ENCODE results near the gene SCT. TPM values are rescaled to one million over a fixed set of nuclear protein-coding genes. Genes with fewer than 3 reads are reported as not detected.
A peak's percentile ranks its signal among the peaks of the same experiment; 100 is the strongest.
"Not testable (repeated sequence)": the region's sequence is repeated elsewhere in the genome, so short reads cannot be mapped to it uniquely, and the experiment has no call there.

SCT gene
- total RNA-seq, 1 experiment from 2014 or later, result not detected

DNA sequence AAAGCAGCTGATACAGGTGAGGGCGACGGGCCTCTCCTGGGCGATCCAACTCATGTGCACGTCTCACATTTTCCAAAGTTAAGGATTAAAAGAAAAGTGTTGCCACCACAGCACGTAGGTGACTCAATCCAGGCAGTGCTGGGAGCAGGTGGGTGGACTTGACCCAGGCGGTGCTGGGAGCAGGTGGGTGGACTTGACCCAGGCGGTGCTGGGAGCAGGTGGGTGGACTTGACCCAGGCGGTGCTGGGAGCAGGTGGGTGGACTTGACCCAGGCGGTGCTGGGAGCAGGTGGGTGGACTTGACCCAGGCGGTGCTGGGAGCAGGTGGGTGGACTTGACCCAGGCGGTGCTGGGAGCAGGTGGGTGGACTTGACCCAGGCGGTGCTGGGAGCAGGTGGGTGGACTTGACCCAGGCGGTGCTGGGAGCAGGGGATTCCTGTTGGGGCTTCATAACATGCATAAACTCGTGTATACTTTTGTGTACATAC is 20.7 kb upstream of the SCT start:
- DNase-seq (ENCODE audit: low spot score); in situ Hi-C loops (cut with HindIII; ENCODE audit: low sequenced_read_pairs): not testable (repeated sequence)

DNA sequence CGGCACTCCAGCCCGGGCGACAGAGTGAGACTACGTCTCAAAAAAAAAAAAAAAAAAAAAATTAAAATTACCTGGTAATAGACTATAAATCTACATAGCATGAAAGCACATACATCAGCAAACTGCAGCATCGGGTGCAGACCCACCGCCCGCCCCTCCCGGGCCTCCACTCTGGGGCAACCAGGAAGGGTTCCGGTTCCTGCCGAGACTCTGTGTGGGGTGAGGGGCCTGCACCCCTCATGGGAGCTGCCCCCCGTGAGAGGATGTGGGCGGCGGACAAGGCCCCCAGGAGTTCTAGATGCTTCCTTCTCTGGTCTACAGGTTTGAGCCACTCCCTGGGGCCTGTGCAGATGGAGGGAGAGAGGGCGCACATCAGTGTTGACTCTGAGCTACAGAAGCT is 19.2 kb upstream of the SCT start:
- no peak for DNase-seq (ENCODE audit: low spot score)
- in situ Hi-C loops (cut with HindIII; ENCODE audit: low sequenced_read_pairs), result no loop called here

DNA sequence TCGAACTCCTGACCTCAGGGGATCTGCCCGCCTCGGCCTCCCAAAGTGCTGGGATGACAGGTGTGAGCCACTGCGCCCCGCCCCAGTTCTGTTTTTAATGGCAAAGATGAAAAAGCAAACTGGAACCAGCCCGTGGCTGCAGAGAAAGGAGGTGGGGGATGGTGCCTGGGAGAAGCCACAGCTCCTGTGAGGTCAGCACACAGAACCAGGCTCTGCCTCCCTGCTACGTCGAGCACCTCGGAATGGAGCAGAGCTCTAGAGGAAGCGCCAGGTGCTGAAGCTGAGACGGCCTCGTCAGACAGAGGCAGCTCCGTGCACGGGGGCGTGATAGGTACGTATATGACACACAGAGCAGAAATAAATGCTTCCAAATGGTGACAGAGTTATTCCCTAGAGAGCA is 18.6 kb upstream of the SCT start:
- in situ Hi-C loops (cut with HindIII; ENCODE audit: low sequenced_read_pairs), result no loop called here
- DNase-seq (ENCODE audit: low spot score), result no peak

DNA sequence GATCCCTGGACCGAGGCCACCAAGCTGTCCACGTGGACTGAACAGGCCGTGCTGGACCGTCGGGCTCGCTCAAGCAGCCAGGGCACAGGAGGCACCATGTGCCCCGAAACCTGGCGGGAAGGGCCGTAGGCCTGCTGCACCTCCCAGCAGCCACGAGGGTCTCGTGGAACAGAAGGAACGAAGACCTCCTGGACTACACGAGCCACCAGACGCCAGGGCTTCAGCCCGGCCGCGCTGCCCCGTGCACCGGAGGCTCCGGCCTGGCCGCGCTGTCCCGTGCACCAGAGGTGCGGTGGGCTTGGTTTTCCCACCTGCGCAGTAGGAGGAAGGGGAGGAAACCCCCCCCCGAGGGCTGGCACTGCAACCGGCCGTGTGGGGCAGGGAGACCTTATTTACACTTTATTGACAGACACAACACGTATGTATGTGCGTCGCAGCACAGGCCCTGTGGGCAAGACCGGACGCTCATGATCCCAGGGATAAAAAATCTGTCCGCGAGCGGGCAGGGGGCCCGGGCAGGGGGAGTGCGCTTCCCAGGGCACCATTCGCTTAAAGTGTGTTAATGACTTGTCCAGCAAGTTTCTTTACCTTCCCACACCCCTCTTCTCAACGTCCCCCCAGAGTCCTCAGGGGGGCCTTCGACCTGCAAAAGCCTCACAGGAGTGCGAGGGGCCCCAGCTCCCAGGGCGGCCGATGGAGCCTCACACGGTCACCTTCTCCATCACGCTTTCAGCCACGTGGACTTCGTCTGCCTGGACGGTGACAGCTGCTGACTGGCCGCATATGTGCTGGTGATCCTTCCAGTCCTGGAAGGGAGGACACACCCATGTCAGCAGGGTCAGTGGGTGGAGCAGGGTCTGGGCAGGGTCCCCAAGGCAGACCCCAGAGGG is 17.1 kb upstream of the SCT start:
- no peak for DNase-seq (ENCODE audit: low spot score)
- in situ Hi-C loops (cut with HindIII; ENCODE audit: low sequenced_read_pairs), result no loop called here

DNA sequence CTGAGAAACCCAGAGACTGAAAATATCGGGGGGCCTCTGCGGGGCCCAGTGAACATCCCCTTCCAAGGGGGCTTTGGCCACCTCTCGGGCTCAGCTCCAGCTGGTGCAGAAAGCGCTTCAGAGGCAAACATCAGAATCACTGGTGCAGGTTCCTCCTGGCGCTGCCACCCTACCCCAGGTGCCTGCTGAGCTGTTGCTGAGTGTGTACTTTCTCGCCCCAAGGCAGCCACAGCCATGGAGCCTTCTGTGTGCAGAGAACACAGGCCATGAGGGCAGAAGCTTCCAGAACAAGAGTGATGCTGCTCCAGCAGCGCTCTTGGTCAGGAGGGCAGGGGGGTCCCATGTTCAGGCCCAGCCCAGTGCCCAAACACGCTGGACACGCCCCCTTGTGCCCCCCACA is 16.4 kb upstream of the SCT start:
- no peak for DNase-seq (ENCODE audit: low spot score)

DNA sequence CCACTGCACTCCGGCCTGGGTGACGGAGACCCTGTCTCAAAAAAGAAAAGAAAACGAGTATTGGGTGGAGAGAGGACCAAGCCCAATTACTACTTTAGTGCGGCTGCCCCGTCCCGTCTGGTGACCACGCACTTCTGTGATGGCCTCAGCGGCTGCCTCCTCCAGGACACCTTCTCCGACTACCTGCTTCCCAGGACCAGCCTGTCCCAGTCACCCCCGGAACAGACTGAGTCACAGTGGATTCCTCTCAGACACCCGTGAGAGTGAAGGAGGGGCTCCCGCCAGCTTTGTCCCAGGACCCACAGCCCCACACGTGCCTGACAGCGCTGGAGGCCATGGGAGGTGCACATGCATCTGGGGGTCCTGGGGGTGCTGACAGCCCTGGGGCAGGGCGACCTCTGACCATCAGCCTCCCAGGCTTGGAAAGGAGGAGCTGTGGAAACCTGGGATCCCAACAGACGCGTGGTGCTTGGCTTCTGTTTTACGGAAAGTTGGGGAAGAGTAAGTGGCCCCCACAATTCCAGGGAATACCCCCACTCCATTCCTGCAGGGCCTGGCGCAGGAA is 14.9 kb upstream of the SCT start:
- DNase-seq (ENCODE audit: low spot score), result no peak
- in situ Hi-C loops (cut with HindIII; ENCODE audit: low sequenced_read_pairs), result no loop called here

More for the DNA sequence above, 16.4 kb upstream of the SCT start:
- in situ Hi-C loops (cut with HindIII; ENCODE audit: low sequenced_read_pairs), result no loop called here

DNA sequence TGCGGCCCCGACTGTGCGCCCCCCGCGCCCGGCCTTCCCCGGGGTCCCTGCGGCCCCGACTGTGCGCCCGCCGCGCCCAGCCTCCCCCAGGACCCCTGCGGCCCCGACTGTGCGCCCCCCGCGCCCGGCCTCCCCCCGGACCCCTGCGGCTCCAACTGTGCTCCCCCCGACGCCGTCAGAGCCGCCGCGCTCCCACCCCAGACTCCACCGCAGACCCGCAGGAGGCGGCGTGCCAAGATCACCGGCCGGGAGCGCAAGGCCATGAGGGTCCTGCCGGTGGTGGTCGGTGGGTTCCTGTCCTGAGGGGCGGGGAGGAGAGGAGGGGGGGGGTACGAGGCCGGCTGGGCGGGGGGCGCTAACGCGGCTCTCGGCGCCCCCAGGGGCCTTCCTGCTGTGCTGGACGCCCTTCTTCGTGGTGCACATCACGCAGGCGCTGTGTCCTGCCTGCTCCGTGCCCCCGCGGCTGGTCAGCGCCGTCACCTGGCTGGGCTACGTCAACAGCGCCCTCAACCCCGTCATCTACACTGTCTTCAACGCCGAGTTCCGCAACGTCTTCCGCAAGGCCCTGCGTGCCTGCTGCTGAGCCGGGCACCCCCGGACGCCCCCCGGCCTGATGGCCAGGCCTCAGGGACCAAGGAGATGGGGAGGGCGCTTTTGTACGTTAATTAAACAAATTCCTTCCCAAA is 13.2 kb upstream of the SCT start:
- in situ Hi-C loops (cut with HindIII; ENCODE audit: low sequenced_read_pairs), result no loop called here
- no peak for DNase-seq (ENCODE audit: low spot score)

DNA sequence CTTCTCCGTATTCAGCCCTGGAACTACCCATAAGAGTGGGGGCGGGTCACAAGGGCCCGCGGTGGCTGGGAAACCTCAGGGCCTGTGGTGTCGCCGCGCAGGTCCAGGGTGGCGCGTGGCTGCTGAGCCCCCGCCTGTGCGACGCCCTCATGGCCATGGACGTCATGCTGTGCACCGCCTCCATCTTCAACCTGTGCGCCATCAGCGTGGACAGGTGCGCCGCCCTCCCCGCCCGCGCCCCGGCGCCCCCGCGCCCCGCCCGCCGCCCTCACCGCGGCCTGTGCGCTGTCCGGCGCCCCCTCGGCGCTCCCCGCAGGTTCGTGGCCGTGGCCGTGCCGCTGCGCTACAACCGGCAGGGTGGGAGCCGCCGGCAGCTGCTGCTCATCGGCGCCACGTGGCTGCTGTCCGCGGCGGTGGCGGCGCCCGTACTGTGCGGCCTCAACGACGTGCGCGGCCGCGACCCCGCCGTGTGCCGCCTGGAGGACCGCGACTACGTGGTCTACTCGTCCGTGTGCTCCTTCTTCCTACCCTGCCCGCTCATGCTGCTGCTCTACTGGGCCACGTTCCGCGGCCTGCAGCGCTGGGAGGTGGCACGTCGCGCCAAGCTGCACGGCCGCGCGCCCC is 12.5 kb upstream of the SCT start:
- DNase-seq (ENCODE audit: low spot score), result no peak
- in situ Hi-C loops (cut with HindIII; ENCODE audit: low sequenced_read_pairs), result no loop called here

DNA sequence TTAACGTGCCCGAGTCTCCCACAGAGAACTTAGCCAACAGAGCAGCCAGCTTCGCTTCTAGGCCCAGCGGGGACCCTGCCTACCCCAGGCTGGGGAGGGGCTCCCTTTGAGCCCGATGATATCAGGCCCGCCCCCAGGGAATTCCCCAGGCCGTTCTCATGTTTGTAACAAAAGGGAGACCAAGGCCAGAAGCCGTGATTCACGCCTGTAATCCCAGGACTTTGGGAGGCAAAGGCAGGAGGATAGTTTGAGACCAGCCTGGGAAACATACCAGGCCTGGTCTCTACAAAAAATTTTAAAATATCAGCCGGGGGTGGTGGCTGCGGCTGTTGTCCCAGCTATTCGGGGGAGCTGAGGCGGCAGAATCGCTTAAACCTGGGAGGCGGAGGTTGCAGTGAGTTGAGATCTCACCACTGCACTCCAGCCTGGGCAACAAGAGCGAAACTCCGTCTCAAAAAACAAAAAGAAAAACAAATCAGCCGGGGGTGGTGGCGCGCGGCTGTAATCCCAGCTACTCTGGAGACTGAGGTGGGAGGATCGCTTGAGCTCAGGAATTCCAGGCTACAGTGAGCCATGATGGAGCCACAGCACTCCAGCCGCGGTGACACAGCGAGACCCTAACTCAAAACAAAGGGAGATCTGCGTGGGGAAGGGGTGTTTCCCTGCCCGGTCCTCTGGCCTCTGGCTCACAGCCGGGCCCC is 11.8 kb upstream of the SCT start:
- in situ Hi-C loops (cut with HindIII; ENCODE audit: low sequenced_read_pairs), result no loop called here
- no peak for DNase-seq (ENCODE audit: low spot score)

DNA sequence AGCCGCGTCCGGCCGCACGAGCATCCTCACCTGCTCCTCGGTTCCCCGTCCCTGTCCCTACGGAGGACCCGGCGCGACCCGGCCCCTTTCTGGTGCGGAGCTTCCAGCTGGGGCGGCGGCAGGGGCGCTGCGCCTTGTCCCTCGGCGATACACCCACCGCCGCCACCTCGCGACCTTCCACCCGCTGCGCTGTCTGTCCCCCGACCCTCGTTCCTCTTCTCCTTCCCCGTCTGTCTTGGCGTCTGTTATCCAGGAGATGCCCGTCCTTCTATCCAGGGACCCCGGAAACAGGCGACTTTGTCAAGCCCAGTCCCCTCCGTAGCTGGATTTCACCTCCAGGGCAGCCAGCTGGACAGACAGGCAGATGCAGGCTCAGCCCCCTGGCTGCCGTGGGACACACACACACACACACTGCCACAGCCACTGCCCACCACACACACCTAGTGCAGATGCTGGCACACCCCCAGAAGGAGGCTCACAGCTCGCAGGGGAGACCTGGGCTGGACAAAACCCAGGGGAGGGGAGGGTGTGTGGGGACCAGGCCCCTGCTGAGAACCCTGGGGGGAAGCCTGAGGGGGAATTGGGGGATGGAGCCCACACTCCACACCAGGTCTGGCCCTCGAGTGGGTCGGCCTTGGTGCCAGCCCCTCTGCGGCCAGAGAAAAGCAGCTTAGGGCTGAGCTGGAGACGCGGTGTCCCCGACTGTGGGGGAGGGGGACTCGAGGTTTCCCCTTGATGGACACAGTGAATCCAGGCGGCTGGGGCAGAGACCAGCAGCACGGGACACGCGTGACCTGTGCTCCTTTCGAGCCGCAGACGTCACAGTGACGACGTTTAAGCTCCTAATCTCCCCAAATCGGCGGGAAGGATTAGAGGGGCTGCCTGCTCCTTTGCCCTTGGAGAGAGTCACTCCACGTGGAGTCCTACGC is 10.9 kb upstream of the SCT start:
- in situ Hi-C loops (cut with HindIII; ENCODE audit: low sequenced_read_pairs), result no loop called here
- DNase-seq (ENCODE audit: low spot score), result no peak

DNA sequence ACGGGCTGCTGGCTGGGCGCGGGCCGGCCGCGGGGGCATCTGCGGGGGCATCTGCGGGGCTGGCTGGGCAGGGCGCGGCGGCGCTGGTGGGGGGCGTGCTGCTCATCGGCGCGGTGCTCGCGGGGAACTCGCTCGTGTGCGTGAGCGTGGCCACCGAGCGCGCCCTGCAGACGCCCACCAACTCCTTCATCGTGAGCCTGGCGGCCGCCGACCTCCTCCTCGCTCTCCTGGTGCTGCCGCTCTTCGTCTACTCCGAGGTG is 10.3 kb upstream of the SCT start:
- in situ Hi-C loops (cut with HindIII; ENCODE audit: low sequenced_read_pairs), result no loop called here
- no peak for DNase-seq (ENCODE audit: low spot score)

DNA sequence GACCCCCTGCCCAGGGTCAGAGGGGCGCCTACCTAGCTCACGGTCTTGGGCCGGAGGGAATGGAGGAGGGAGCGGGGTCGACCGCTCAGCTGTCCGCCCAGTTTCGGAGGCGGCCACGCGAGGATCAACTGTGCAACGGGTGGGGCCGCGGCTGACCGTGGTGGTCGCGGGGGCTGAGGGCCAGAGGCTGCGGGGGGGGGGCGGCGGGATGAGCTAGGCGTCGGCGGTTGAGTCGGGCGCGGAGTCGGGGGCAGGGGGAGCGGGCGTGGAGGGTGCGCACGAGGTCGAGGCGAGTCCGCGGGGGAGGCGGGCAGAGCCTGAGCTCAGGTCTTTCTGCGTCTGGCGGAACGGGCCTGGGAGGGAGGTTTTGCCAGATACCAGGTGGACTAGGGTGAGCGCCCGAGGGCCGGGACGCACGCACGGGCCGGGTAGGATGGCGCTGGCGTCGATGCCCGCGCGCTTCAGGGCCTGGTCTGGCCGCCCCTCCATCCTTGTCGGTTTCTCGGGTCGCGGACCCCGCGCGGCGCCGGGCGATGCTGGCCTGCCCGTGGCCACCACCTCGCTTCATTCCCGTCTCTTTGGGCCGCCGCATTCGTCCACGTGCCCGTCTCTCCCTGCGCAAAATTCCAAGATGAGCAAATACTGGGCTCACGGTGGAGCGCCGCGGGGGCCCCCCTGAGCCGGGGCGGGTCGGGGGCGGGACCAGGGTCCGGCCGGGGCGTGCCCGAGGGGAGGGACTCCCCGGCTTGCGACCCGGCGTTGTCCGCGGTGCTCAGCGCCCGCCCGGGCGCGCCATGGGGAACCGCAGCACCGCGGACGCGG is 9.7 kb upstream of the SCT start, which contains the start of gene DRD4:
DRD4 (plus strand) TSS at position 759 of the 822 bp plus-strand sequence; CDS start at position 795, 36 bp downstream.
- no peak for DNase-seq (ENCODE audit: low spot score)
- in situ Hi-C loops (cut with HindIII; ENCODE audit: low sequenced_read_pairs), result no loop called here

DNA sequence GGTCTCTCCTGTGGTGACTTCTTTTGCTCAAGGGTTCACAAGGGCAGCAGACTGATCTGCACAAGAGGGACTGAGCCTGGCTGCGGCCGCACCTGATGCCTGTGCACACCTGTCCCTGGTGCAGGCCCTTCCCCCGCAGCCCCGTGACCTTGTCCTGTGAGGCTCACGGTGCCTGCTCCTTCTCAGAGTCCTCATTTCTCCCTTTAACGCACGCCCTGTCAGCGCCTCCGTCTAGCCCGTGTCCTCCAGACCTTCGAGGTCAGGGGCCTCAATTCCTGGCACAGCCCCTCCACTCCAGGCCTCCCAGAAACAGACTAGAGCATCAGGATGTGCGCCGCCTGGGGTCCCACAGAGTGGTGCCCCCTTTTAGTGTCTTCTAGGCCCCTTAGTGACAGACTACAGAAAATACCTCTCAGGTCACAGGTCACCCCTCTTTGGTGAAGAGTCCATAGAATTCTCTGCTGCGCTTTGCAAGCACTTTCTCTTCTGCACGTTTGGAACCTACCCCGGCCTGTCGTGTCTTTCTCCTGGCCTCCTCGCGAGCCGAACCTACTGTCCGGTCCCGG is 9.0 kb upstream of the SCT start:
- no peak for DNase-seq (ENCODE audit: low spot score)
- in situ Hi-C loops (cut with HindIII; ENCODE audit: low sequenced_read_pairs), result no loop called here

DNA sequence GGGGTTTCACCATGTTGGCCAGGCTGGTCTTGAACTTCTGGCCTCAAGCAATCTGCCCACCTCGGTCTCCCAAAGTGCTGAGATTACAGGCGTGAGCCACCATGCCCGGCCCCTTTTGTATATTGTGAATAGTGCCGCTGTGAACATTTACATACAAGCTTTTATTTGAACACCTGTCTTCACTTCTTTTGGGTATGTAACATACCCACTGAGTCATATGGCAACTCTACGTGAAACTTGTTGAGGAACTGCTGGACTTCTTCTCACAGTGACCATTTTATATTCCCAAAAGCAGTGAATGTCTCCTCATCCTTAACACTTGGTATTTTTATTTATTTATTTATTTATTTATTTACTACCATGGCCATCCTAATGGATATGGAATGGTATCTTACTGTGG is 3.9 kb upstream of the SCT start:
- in situ Hi-C loops (cut with HindIII; ENCODE audit: low sequenced_read_pairs), result no loop called here
- no peak for DNase-seq (ENCODE audit: low spot score)

DNA sequence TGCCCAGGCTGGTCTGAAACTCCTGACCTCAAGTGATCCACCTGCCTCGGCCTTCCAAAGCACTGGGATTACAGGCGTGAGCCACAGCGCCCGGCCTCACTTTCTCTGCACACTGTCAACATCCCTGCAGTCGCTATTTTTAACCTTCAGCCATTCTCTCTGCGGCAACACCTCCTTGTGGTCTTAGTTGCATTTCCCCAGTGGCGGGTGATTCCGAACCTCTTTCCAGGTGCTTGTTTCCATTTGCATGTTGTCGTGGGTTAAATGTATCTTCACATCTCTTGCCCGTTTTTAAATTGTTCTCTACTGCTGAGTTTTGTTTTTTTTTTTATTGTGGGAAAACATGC is 2.2 kb upstream of the SCT start:
- peak; percentile 54 for DNase-seq (ENCODE audit: low spot score)
- in situ Hi-C loops (cut with HindIII; ENCODE audit: low sequenced_read_pairs), result no loop called here

DNA sequence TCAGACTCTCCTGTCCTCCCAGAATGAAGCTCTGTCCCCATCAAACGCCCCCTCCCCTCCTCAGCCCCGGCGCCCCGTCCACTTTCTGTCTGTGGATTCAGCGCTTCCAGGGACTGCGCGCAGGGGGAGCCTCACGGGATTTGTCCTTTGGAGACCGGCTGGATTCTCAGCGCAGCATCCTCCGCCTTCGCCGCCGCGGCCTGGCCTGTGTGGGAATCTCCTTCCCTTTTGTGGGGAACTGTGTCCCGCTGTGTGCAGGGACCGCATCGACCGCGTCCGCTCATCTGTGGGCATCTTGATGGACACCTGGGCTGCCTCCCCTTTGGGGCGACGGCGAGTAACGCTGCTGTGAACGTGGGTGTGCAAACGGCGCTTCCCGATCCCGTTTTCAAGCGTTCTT is 1.1 kb upstream of the SCT start:
- in situ Hi-C loops (cut with HindIII; ENCODE audit: low sequenced_read_pairs), result no loop called here
- no peak for DNase-seq (ENCODE audit: low spot score)

DNA sequence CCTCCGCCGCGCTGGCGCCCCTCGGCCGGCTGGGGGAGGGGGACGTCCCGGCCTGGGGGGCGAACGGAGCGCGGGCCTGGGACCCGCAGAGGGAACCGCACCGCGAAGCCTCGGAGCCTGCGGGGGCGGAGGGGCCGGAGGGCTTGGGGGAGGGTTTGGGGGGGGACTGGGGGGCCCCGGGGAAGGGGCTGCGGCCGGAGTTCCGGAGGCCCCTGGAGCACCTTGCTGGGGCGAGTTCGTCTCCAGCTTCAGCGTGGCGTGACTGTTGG is 261 bp upstream of the SCT start:
- no peak for DNase-seq (ENCODE audit: low spot score)
- in situ Hi-C loops (cut with HindIII; ENCODE audit: low sequenced_read_pairs), result no loop called here

All from G401 (cell line).